HTR-8/SVneo (cell line): Measurements from ENCODE around the gene TMEM145.
A peak's percentile ranks its signal among the peaks of the same experiment; 100 is the strongest.

Experiments
- DNase-seq: peaks from one replicate; pipeline ENCODE4 v3.0.0; 2011; ENCODE audit warnings: low spot score, mixed read lengths; ENCODE audit not compliant: insufficient read length
- FAIRE-seq: peaks from 2 replicates; lab custom pipeline; 2011; peaks lifted over from hg19 to GRCh38; lab: Jason Lieb, UNC

The TMEM145 gene

GRCh38 chr19:42309686-42310085 is 3.4 kb upstream of the TMEM145 start:
- no peak for DNase-seq
- no peak for FAIRE-seq

- FAIRE-seq (no peak), DNase-seq (no peak)
These were observed 1.5 kb upstream of the TMEM145 start for GRCh38 chr19:42311657-42312056.

GRCh38 chr19:42312370-42312769 is 739 bp upstream of the TMEM145 start:
- DNase-seq (no peak), FAIRE-seq (no peak)

- DNase-seq = no peak
- no peak for FAIRE-seq
These were observed 989 bp downstream of the TMEM145 start for GRCh38 chr19:42313840-42314755.

GRCh38 chr19:42315024-42315423 is 1.9 kb downstream of the TMEM145 start:
- FAIRE-seq (no peak), DNase-seq (no peak)

- DNase-seq (no peak), FAIRE-seq (peak; percentile 16)
These were observed 3.4 kb downstream of the TMEM145 start for GRCh38 chr19:42316223-42317211.

- no peak for DNase-seq
- FAIRE-seq = no peak
These were observed 4.4 kb downstream of the TMEM145 start for GRCh38 chr19:42317535-42317934.

GRCh38 chr19:42322305-42322704 is 9.2 kb downstream of the TMEM145 start:
- FAIRE-seq = no peak
- DNase-seq = no peak

- FAIRE-seq (no peak), DNase-seq (no peak)
These were observed 10.4 kb downstream of the TMEM145 start for GRCh38 chr19:42323473-42323851.

GRCh38 chr19:42323852-42324654 is 10.9 kb downstream of the TMEM145 start:
- no peak for FAIRE-seq
- no peak for DNase-seq

GRCh38 chr19:42324655-42325307 is 11.7 kb downstream of the TMEM145 start:
- DNase-seq (no peak), FAIRE-seq (no peak)

- FAIRE-seq (peak; percentile 92), DNase-seq (peak; percentile 99)
These were observed 12.3 kb downstream of the TMEM145 start, which contains the start of gene MEGF8 for GRCh38 chr19:42325308-42325895. Gene MEGF8, plus strand, starts transcription at chr19:42325635. Its CDS starts 609 bp downstream, at chr19:42326244.

- FAIRE-seq (no peak), DNase-seq (no peak)
These were observed 13.0 kb downstream of the TMEM145 start for GRCh38 chr19:42325896-42326771.

- FAIRE-seq (no peak), DNase-seq (no peak)
These were observed 13.9 kb downstream of the TMEM145 start for GRCh38 chr19:42326969-42327368.

- FAIRE-seq (no peak), DNase-seq (no peak)
These were observed 14.3 kb downstream of the TMEM145 start for GRCh38 chr19:42327381-42327780.

GRCh38 chr19:42328106-42328505 is 15.0 kb downstream of the TMEM145 start:
- FAIRE-seq (no peak), DNase-seq (no peak)

GRCh38 chr19:42328854-42329253 is 15.7 kb downstream of the TMEM145 start:
- no peak for FAIRE-seq
- DNase-seq = no peak

GRCh38 chr19:42330241-42330711 is 17.2 kb downstream of the TMEM145 start:
- no peak for DNase-seq
- FAIRE-seq = no peak
